HFF-Myc (cell line): ENCODE results near the gene GPNMB.
A peak's percentile ranks its signal among the peaks of the same experiment; 100 is the strongest.

ENCODE experiments used
- DNase-seq: peaks from one replicate; pipeline ENCODE4 v3.0.0-alpha.2; 2011; ENCODE audit warnings: low read depth; ENCODE audit errors: extremely low read depth
- H3K4me3 ChIP-seq: replicated peaks from 2 replicates; pipeline ENCODE4 v1.5.1; 2011; ENCODE audit warnings: low read depth, mild to moderate bottlenecking, control low read depth, low read length
- CTCF ChIP-seq: IDR thresholded peaks from 2 replicates; pipeline ENCODE4 v1.5.1; 2012; ENCODE audit warnings: mild to moderate bottlenecking, low read depth, low read length, control low read depth; ENCODE audit errors: missing control alignments

Gene GPNMB

GRCh38 chr7:23293500-23294073, 47.0 kb downstream of the GPNMB start:
- DNase-seq: no peak

GRCh38 chr7:23294549-23295400, 48.2 kb downstream of the GPNMB start:
- H3K4me3 ChIP-seq: no peak overlapping the region
- DNase-seq: no peak
- TF ChIP-seq CTCF: no peak

More at GRCh38 chr7:23293500-23294073, 47.0 kb downstream of the GPNMB start:
- no peak overlapping the region for H3K4me3 ChIP-seq
- TF ChIP-seq CTCF: no peak

GRCh38 chr7:23295401-23295697, 48.8 kb downstream of the GPNMB start:
- TF ChIP-seq CTCF: no peak
- H3K4me3 ChIP-seq: no peak overlapping the region
- no peak for DNase-seq

- no peak for DNase-seq
- H3K4me3 ChIP-seq: peak overlapping the region; percentile 97
- no peak for TF ChIP-seq CTCF
Measured at GRCh38 chr7:23298141-23298881, 51.7 kb downstream of the GPNMB start.

GRCh38 chr7:23298885-23299769, 52.6 kb downstream of the GPNMB start, which contains the start of gene MALSU1:
Gene MALSU1, plus strand, starts transcription at chr7:23299339. Its CDS starts 14 bp downstream, at chr7:23299353.
- no peak for TF ChIP-seq CTCF
- DNase-seq: peak; percentile 93
- H3K4me3 ChIP-seq: peak within 1 kb of the TSS; percentile 97

- no peak for TF ChIP-seq CTCF
- peak overlapping the region; percentile 97 for H3K4me3 ChIP-seq
- no peak for DNase-seq
Measured at GRCh38 chr7:23299770-23300300, 53.3 kb downstream of the GPNMB start.
